A673 (cell line): ENCODE measurements around the gene FAM13A. TPM values are rescaled to one million over a fixed set of nuclear protein-coding genes. Genes with fewer than 3 reads are reported as not detected.

Experiments
- BruUV-seq: library from RNA; stranded (reverse); fragments of 400-500 nt; replicated peaks from 2 replicates; lab custom pipeline; 2021; lab: Mats Ljungman, UMichigan
- CTCF ChIA-PET: fragments of 300-600 bp; sonication (Branson Sonifier 250); formaldehyde crosslinking; loops from one replicate; lab custom pipeline; 2022; ENCODE audit warnings: antibody characterized with exemption; lab: Charles Lee
- POLR2A ChIA-PET: fragments of 300-600 bp; sonication (Branson Sonifier 250); formaldehyde crosslinking; loops from one replicate; lab custom pipeline; 2022; ENCODE audit warnings: antibody characterized with exemption; ENCODE audit not compliant: low non-redundant PET; lab: Charles Lee
- DNase-seq: peaks from one replicate; pipeline ENCODE4 v3.0.0-alpha.2; 2015; ENCODE audit warnings: low spot score
- H3K27ac ChIP-seq: fragments of 200-600 bp; sonication (generic); 2 replicates; pipeline ENCODE4 v1.5.1; 2016; ENCODE audit warnings: mixed run types, low read depth, mild to moderate bottlenecking, mixed read lengths, antibody characterized with exemption, low read length; ENCODE audit not compliant: poor library complexity, severe bottlenecking
- H3K27me3 ChIP-seq: fragments of 200-600 bp; sonication (generic); replicated peaks from 2 replicates; pipeline ENCODE4 v1.6.1; 2017; ENCODE audit warnings: mixed run types, low read depth, mild to moderate bottlenecking, mixed read lengths, antibody characterized with exemption, low read length; ENCODE audit not compliant: insufficient read depth, poor library complexity
- H3K36me3 ChIP-seq: fragments of 200-600 bp; sonication (generic); 2 replicates; pipeline ENCODE4 v1.6.1; 2016; ENCODE audit warnings: mixed run types, mild to moderate bottlenecking, mixed read lengths, antibody characterized with exemption, low read length; ENCODE audit not compliant: insufficient read depth, poor library complexity, severe bottlenecking
- H3K4me1 ChIP-seq: fragments of 200-600 bp; sonication (generic); 2 replicates; pipeline ENCODE4 v1.6.1; 2017; ENCODE audit warnings: mixed run types, mild to moderate bottlenecking, mixed read lengths, antibody characterized with exemption, low read length; ENCODE audit not compliant: insufficient read depth, poor library complexity, severe bottlenecking
- H3K4me3 ChIP-seq: fragments of 200-600 bp; sonication (generic); 2 replicates; pipeline ENCODE4 v1.5.1; 2016; ENCODE audit warnings: low read depth, mixed run types, mild to moderate bottlenecking, mixed read lengths, low read length; ENCODE audit not compliant: poor library complexity, severe bottlenecking
- H3K9me3 ChIP-seq: fragments of 200-600 bp; sonication (generic); 2 replicates; pipeline ENCODE4 v1.6.1; 2016; ENCODE audit warnings: mixed run types, low read depth, mild to moderate bottlenecking, mixed read lengths, antibody characterized with exemption, low read length; ENCODE audit not compliant: poor library complexity, severe bottlenecking
- EZH2 ChIP-seq: fragments of 200-600 bp; sonication (generic); IDR thresholded peaks from 2 replicates; pipeline ENCODE4 v1.6.1; 2017; ENCODE audit warnings: borderline replicate concordance, low read depth, mild to moderate bottlenecking, mixed read lengths, antibody characterized with exemption, low read length; ENCODE audit not compliant: poor library complexity, severe bottlenecking
- intact Hi-C: fragments of 100-400 bp; cut with micrococcal nuclease; formaldehyde crosslinking; loops from one replicate; pipeline ENCODE4 v1.10.0; 2022; ENCODE audit not compliant: unreplicated experiment
- total RNA-seq: library from RNA; stranded (reverse); gene quantifications from 2 replicates; pipeline ENCODE4 v1.2.3, GENCODE V29; 2021
- TF ChIP-seq, protein P1 (sequence below): fragments of 300-800, 200-600 bp; sonication (generic); conservative IDR thresholded peaks from 2 replicates; pipeline ENCODE4 v1.5.1; 2017; ENCODE audit warnings: low read depth, mild to moderate bottlenecking, antibody characterized with exemption, low read length, moderate library complexity, mixed read lengths

FAM13A gene
- total RNA-seq, 1 experiment from 2014 or later = 15.5 TPM

GRCh38 chr4:88809576-88810219, 247.3 kb downstream of the FAM13A start:
- no peaks in the 10 kb centered on the region for H3K27me3 ChIP-seq
- H3K9me3 ChIP-seq = no peaks in the 10 kb centered on the region
- no peak overlapping the region for H3K27ac ChIP-seq
- DNase-seq = no peak
- no TSS peak for BruUV-seq
- intact Hi-C loops = no loop called here
- TF ChIP-seq, protein P1, sequence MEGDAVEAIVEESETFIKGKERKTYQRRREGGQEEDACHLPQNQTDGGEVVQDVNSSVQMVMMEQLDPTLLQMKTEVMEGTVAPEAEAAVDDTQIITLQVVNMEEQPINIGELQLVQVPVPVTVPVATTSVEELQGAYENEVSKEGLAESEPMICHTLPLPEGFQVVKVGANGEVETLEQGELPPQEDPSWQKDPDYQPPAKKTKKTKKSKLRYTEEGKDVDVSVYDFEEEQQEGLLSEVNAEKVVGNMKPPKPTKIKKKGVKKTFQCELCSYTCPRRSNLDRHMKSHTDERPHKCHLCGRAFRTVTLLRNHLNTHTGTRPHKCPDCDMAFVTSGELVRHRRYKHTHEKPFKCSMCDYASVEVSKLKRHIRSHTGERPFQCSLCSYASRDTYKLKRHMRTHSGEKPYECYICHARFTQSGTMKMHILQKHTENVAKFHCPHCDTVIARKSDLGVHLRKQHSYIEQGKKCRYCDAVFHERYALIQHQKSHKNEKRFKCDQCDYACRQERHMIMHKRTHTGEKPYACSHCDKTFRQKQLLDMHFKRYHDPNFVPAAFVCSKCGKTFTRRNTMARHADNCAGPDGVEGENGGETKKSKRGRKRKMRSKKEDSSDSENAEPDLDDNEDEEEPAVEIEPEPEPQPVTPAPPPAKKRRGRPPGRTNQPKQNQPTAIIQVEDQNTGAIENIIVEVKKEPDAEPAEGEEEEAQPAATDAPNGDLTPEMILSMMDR = no peak
- TF ChIP-seq EZH2 = no peak
- CTCF ChIA-PET = no interaction called here
- no peaks in the 10 kb centered on the region for H3K36me3 ChIP-seq
- no peaks in the 10 kb centered on the region for H3K4me1 ChIP-seq
- POLR2A ChIA-PET = no interaction called here
- no peak overlapping the region for H3K4me3 ChIP-seq

DNA sequence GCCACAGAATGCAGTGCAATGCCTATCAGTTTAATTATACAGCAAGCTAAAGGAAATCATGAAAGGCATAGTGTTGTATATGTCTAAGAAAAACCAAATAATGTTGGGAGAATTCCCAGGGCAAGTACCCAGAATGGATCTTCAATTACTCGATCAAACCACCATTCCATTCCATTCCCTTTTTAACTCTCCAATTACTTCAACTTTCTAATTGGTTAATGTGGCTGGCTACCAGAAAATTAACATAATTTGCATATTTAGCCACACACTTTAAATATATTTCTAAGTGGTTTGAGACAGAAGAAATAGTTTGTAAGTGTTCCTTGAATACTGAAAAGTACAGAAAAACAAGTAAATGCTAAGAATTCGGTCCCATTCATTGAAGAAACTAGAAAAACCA, 247.9 kb downstream of the FAM13A start:
- no peaks in the 10 kb centered on the region for H3K4me1 ChIP-seq
- no peaks in the 10 kb centered on the region for H3K36me3 ChIP-seq
- ChIA-PET CTCF (no interaction called here), POLR2A (no interaction called here)
- TF ChIP-seq, protein P1 = no peak
- TF ChIP-seq EZH2 = no peak
- no TSS peak for BruUV-seq
- no peaks in the 10 kb centered on the region for H3K27me3 ChIP-seq
- DNase-seq = no peak
- no peaks in the 10 kb centered on the region for H3K9me3 ChIP-seq
- no peak overlapping the region for H3K4me3 ChIP-seq
- intact Hi-C loops = no loop called here
- H3K27ac ChIP-seq = no peak overlapping the region

- ChIA-PET POLR2A (no interaction called here), CTCF (no interaction called here)
- Histone ChIP-seq H3K9me3 (no peaks in the 10 kb centered on the region), H3K27me3 (no peaks in the 10 kb centered on the region), H3K4me1 (no peaks in the 10 kb centered on the region), H3K4me3 (no peak overlapping the region), H3K27ac (no peak overlapping the region), H3K36me3 (no peaks in the 10 kb centered on the region)
- intact Hi-C loops = no loop called here
- no peak for DNase-seq
- BruUV-seq = no TSS peak
- TF ChIP-seq EZH2 = no peak
- TF ChIP-seq, protein P1 = no peak
Observed at GRCh38 chr4:88807499-88807898, 249.5 kb downstream of the FAM13A start.
